Breast epithelium (tissue), 4 donors: ENCODE data around the gene LDHA. TPM values are rescaled to one million over a fixed set of nuclear protein-coding genes. Genes with fewer than 3 reads are reported as not detected.
A peak's percentile ranks its signal among the peaks of the same experiment; 100 is the strongest.

ENCODE experiments used
- DNase-seq, 2 donors: peaks; one replicate each; pipeline ENCODE4 v3.0.0-alpha.2; 2019; ENCODE audit warnings: low spot score in 2 of 2
- H3K27ac ChIP-seq, 2 donors: fragments of 200-600 bp; sonication (generic) in 1 of 2; one replicate each; pipeline ENCODE4 v1.5.1; 2016 to 2019; ENCODE audit warnings: mild to moderate bottlenecking in 1 of 2
- H3K27me3 ChIP-seq, 2 donors: fragments of 200-600 bp; sonication (generic) in 1 of 2; one replicate each; pipeline versions ENCODE4 v1.5.1 to v1.6.0; 2017 to 2019; ENCODE audit warnings: control low read depth in 1 of 2, mild to moderate bottlenecking in 1 of 2
- H3K36me3 ChIP-seq: fragments of 200-600 bp; one replicate; pipeline ENCODE4 v1.5.1; 2019
- H3K4me1 ChIP-seq, 2 donors: fragments of 200-600 bp; sonication (generic); one replicate each; pipeline ENCODE4 v1.5.1; 2016 to 2019; ENCODE audit warnings: control low read depth in 1 of 2
- H3K4me3 ChIP-seq, 3 donors: fragments of 200-600 bp; sonication (generic); 1 replicate in 2 of 3; 2 replicates in 1 of 3; pipeline ENCODE4 v1.5.1; 2016 to 2019; ENCODE audit warnings: mild to moderate bottlenecking in 3 of 3, moderate library complexity in 2 of 3
- H3K9me3 ChIP-seq, 2 donors: fragments of 200-600 bp; sonication (generic) in 1 of 2; one replicate each; pipeline ENCODE4 v1.5.1; 2016 to 2019; ENCODE audit warnings: control low read depth in 1 of 2
- CTCF ChIP-seq, 3 donors: fragments of 450-650 bp; IDR thresholded peaks; one replicate each; pipeline ENCODE4 v1.5.1; 2016 to 2017; ENCODE audit warnings: antibody characterized with exemption in 3 of 3, mild to moderate bottlenecking in 3 of 3, moderate library complexity in 3 of 3
- POLR2A ChIP-seq: fragments of 450-650 bp; IDR thresholded peaks from one replicate; pipeline ENCODE4 v1.6.1; 2016; ENCODE audit warnings: antibody characterized with exemption, mild to moderate bottlenecking, moderate library complexity
- POLR2AphosphoS5 ChIP-seq, 3 donors: sonication (generic); formaldehyde crosslinking; IDR thresholded peaks; one replicate each; pipeline ENCODE4 v1.6.1; 2017; ENCODE audit warnings: antibody characterized with exemption in 3 of 3
- intact Hi-C: fragments of 100-400 bp; cut with DNase I; formaldehyde crosslinking; loops from one replicate; pipeline ENCODE4 v1.15.1; 2023; ENCODE audit warnings: low total_unique reads
- total RNA-seq, 3 donors: library from RNA; depleted of rRNA; stranded (reverse); fragments of >200 nt; gene quantifications; one replicate each; pipeline ENCODE4 v1.1.0, GENCODE V29; 2016

Gene LDHA
- total RNA-seq: 100 to 1,000 TPM; 433 to 515 (median 501) TPM

DNA sequence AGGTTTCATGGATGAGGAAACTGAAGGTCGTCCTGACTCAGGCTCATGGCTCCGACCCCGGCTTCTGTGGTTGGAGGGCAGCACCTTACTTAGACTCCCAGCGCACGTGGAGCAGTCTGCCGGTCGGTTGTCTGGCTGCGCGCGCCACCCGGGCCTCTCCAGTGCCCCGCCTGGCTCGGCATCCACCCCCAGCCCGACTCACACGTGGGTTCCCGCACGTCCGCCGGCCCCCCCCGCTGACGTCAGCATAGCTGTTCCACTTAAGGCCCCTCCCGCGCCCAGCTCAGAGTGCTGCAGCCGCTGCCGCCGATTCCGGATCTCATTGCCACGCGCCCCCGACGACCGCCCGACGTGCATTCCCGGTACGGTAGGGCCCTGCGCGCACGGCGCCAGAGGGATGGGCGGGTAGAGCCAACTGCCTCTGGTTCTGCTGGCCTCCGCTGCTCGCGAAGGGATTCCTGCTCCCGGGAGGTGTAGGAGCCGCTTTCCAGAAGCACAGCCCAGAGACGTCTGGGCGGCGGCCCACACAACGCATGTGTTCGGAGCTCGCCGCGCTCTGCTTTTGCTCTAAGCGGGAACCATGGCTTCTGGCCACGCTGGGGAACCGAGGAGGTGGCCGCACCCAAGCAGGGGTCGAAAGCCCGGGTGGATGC is at the start of gene LDHA:
TSS of gene LDHA (plus strand) at position 289 of the 653 bp plus-strand sequence. CDS start 2,280 bp downstream, outside the sequence.
- Histone ChIP-seq H3K36me3 (peaks cover 4% of the 10 kb centered on the region), H3K4me1 (no peaks in the 10 kb centered on the region), H3K9me3 (no peaks in the 10 kb centered on the region), H3K4me3 (peak within 1 kb of the TSS; percentile 63 to 97 (median 78)), H3K27ac (peak within 1 kb of the TSS; percentile 90 to 99), H3K27me3 (no peaks in the 10 kb centered on the region)
- TF ChIP-seq CTCF (IDR thresholded peaks at IDR 0.05): peak in 1 of 3 donors; percentile 6
- peak; percentile 96 to 99 (median 97) for TF ChIP-seq POLR2AphosphoS5 (IDR thresholded peaks at IDR 0.05)
- TF ChIP-seq POLR2A: peak; percentile 98
- intact Hi-C loops: loop anchor here (10.0 kb wide), 1 partner anchor 70 kb away; the partner anchor contains the start of genes GTF2H1 and HPS5
- DNase-seq: peak; percentile 96 to 98

DNA sequence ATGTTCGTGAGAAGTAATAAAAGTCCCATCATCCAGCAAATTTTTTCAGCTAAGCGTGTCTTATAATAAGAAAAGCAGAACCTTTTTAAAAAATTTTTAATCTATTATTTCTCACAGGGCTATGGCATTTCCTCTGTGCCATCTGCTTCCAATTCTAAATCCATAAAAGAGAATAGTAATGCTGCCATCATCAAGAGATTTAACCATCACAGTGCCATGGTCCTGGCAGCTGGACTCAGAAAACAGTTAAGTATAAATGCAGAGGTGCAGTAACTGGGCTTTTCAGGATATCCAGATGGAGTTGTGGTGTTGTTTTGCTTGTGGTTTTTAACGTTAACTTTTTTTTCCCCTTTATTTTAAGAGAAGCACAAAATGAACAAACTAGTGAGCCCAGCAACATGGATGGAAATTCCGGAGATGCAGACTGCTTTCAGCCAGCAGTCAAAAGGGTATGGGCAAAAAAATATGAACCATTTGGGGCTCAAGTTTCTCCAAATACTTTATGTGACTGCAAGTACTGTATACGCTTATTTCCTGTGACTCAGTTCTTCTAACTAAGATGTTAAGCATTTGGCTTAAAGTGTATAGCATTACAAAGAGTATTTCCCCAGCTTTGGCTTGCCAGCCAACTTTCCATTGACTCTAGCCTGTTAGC is 46.8 kb upstream of the LDHA start:
- intact Hi-C loops: no loop called here
- H3K4me1 ChIP-seq: no peaks in the 10 kb centered on the region
- TF ChIP-seq CTCF (IDR thresholded peaks at IDR 0.05) (no peak), POLR2AphosphoS5 (IDR thresholded peaks at IDR 0.05) (no peak), POLR2A (no peak)
- no peak for DNase-seq
- H3K36me3 ChIP-seq: peaks cover 4% of the 10 kb centered on the region
- no peaks in the 10 kb centered on the region for H3K9me3 ChIP-seq
- no peak overlapping the region for H3K4me3 ChIP-seq
- H3K27me3 ChIP-seq: no peaks in the 10 kb centered on the region
- H3K27ac ChIP-seq: no peak overlapping the region

GRCh38 chr11:18352581-18352980 is 41.8 kb upstream of the LDHA start:
- no peak overlapping the region for H3K4me3 ChIP-seq
- H3K27ac ChIP-seq: no peak overlapping the region
- H3K9me3 ChIP-seq: no peaks in the 10 kb centered on the region
- DNase-seq: no peak
- no peaks in the 10 kb centered on the region for H3K36me3 ChIP-seq
- intact Hi-C loops: no loop called here
- TF ChIP-seq CTCF (IDR thresholded peaks at IDR 0.05) (no peak), POLR2AphosphoS5 (IDR thresholded peaks at IDR 0.05) (no peak), POLR2A (no peak)
- H3K4me1 ChIP-seq: no peaks in the 10 kb centered on the region
- no peaks in the 10 kb centered on the region for H3K27me3 ChIP-seq

DNA sequence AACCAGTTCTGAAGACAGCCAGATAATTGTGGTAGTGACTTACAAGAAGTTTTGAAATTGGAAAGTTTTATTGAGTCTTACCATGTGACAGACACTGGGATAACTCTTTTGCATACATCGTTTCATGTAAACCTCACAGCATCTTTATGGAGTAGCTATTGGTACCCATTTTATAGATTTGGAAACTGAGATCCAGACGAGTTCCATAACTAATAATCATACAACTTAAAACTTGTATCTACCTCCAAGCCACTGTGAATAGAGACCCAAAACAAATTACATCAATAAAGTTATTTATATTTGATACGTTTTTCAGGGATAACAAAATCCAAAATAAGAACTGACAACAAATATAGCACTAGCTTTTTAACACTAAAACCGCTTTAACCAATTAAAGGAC is 35.7 kb upstream of the LDHA start:
- TF ChIP-seq CTCF (IDR thresholded peaks at IDR 0.05): no peak
- TF ChIP-seq POLR2A: no peak
- no peak for TF ChIP-seq POLR2AphosphoS5 (IDR thresholded peaks at IDR 0.05)
- intact Hi-C loops: no loop called here
- no peak overlapping the region for H3K4me3 ChIP-seq
- peaks cover 13% of the 10 kb centered on the region for H3K36me3 ChIP-seq
- H3K27ac ChIP-seq: no peak overlapping the region
- no peaks in the 10 kb centered on the region for H3K4me1 ChIP-seq
- no peaks in the 10 kb centered on the region for H3K27me3 ChIP-seq
- DNase-seq: no peak
- H3K9me3 ChIP-seq: no peaks in the 10 kb centered on the region

DNA sequence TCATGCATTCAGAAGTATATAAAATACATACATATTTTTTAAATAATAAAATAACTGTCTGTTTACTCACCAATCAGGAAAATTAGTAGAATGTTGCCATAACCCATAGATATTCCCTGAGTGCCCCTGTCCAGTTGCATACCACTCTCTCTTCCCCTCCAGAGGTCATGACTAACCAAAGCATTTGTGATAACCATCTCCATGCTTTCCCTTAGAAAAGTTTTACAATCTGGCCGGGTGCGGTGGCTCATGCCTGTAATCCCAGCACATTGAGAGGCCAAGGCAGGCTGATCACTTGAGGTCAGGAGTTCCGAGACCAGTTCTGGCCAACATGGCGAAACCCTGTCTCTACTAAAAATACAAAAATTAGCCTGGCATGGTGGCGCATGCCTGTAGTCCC is 33.2 kb upstream of the LDHA start:
- no peaks in the 10 kb centered on the region for H3K9me3 ChIP-seq
- H3K36me3 ChIP-seq: peaks cover 13% of the 10 kb centered on the region
- H3K27me3 ChIP-seq: no peaks in the 10 kb centered on the region
- no peak overlapping the region for H3K4me3 ChIP-seq
- no peak overlapping the region for H3K27ac ChIP-seq
- no peaks in the 10 kb centered on the region for H3K4me1 ChIP-seq
- TF ChIP-seq POLR2AphosphoS5 (IDR thresholded peaks at IDR 0.05): no peak
- intact Hi-C loops: no loop called here
- DNase-seq: no peak
